ENCODE data around the gene C16orf95.

- TF ChIP-seq, protein P1, sequence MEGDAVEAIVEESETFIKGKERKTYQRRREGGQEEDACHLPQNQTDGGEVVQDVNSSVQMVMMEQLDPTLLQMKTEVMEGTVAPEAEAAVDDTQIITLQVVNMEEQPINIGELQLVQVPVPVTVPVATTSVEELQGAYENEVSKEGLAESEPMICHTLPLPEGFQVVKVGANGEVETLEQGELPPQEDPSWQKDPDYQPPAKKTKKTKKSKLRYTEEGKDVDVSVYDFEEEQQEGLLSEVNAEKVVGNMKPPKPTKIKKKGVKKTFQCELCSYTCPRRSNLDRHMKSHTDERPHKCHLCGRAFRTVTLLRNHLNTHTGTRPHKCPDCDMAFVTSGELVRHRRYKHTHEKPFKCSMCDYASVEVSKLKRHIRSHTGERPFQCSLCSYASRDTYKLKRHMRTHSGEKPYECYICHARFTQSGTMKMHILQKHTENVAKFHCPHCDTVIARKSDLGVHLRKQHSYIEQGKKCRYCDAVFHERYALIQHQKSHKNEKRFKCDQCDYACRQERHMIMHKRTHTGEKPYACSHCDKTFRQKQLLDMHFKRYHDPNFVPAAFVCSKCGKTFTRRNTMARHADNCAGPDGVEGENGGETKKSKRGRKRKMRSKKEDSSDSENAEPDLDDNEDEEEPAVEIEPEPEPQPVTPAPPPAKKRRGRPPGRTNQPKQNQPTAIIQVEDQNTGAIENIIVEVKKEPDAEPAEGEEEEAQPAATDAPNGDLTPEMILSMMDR (IDR thresholded peaks at IDR 0.05): no peak
- TF ChIP-seq EZH2 (IDR thresholded peaks at IDR 0.05; ENCODE audit: borderline replicate concordance, insufficient read depth, low read depth, low read length, poor library complexity, severe bottlenecking): no peak
These were observed 21.3 kb downstream of the C16orf95 start for GRCh38 chr16:87295661-87296531.

Data from B cell (primary cell).